SW480 (cell line): ENCODE measurements around the gene TP53BP1.
A peak's percentile ranks its signal among the peaks of the same experiment; 100 is the strongest.

Experiments used
- DNase-seq: peaks from one replicate; pipeline ENCODE4 v3.0.0-alpha.2; 2016; ENCODE audit warnings: low spot score

The TP53BP1 gene

GRCh38 chr15:43520138-43520537 is 27.2 kb upstream of the TP53BP1 start:
- no peak for DNase-seq

GRCh38 chr15:43519196-43519595 is 26.2 kb upstream of the TP53BP1 start:
- no peak for DNase-seq

- DNase-seq = no peak
Observed at GRCh38 chr15:43518197-43518761, 25.3 kb upstream of the TP53BP1 start.

GRCh38 chr15:43517354-43518196 is 24.6 kb upstream of the TP53BP1 start, which contains the start of gene MAP1A:
TSS of gene MAP1A (plus strand) at chr15:43517608. CDS start at chr15:43521474, 3,866 bp downstream.
- DNase-seq = no peak

- DNase-seq = no peak
Observed at GRCh38 chr15:43516801-43517353, 23.9 kb upstream of the TP53BP1 start.

- no peak for DNase-seq
Observed at GRCh38 chr15:43516185-43516584, 23.2 kb upstream of the TP53BP1 start.

GRCh38 chr15:43515741-43516140 is 22.8 kb upstream of the TP53BP1 start:
- no peak for DNase-seq

GRCh38 chr15:43514241-43515057 is 21.5 kb upstream of the TP53BP1 start:
- no peak for DNase-seq

- no peak for DNase-seq
Observed at GRCh38 chr15:43513550-43513949, 20.6 kb upstream of the TP53BP1 start.

- peak; percentile 56 for DNase-seq
Observed at GRCh38 chr15:43511012-43511885, 18.3 kb upstream of the TP53BP1 start.

- DNase-seq = peak; percentile 94
Observed at GRCh38 chr15:43510200-43511011, 17.4 kb upstream of the TP53BP1 start.

- DNase-seq = no peak
Observed at GRCh38 chr15:43509660-43510199, 16.8 kb upstream of the TP53BP1 start.

- DNase-seq = no peak
Observed at GRCh38 chr15:43508991-43509659, 16.2 kb upstream of the TP53BP1 start.

GRCh38 chr15:43508421-43508820 is 15.5 kb upstream of the TP53BP1 start:
- no peak for DNase-seq

GRCh38 chr15:43505738-43506137 is 12.8 kb upstream of the TP53BP1 start:
- no peak for DNase-seq

- DNase-seq = no peak
Observed at GRCh38 chr15:43499635-43500034, 6.7 kb upstream of the TP53BP1 start.

GRCh38 chr15:43498990-43499389 is 6.0 kb upstream of the TP53BP1 start:
- no peak for DNase-seq

GRCh38 chr15:43493703-43494472 is 932 bp upstream of the TP53BP1 start:
- no peak for DNase-seq

- DNase-seq = no peak
Observed at GRCh38 chr15:43492266-43492665, 690 bp downstream of the TP53BP1 start.
